Body of pancreas (tissue), 4 donors: Measurements from ENCODE around the gene CEMIP2. TPM values are rescaled to one million over a fixed set of nuclear protein-coding genes. Genes with fewer than 3 reads are reported as not detected.
A peak's percentile ranks its signal among the peaks of the same experiment; 100 is the strongest.

Experiments used
- ATAC-seq: fragments of 150-250 bp; one replicate; pipeline ENCODE4 v1.9.1; 2016
- DNase-seq, 4 donors: peaks; one replicate each; pipeline ENCODE4 v3.0.0-alpha.2; 2019
- H3K27ac ChIP-seq, 4 donors: fragments of 200-600 bp; sonication (generic); 1 replicate in 3 of 4; 2 replicates in 1 of 4; pipeline versions ENCODE4 v1.5.1 to v1.6.1; 2016 to 2019; ENCODE audit warnings: mild to moderate bottlenecking in 1 of 4, mixed read lengths in 1 of 4, moderate library complexity in 1 of 4
- H3K27me3 ChIP-seq, 2 donors: fragments of 200-600 bp; sonication (generic); one replicate each; pipeline ENCODE4 v1.6.0; 2016; ENCODE audit warnings: mild to moderate bottlenecking in 1 of 2
- H3K36me3 ChIP-seq, 2 donors: fragments of 200-600 bp; sonication (generic); replicated peaks in 1 of 2; 2 replicates each; pipeline ENCODE4 v1.5.1; 2016; ENCODE audit warnings: low read depth in 2 of 2; ENCODE audit not compliant: insufficient read depth in 1 of 2
- H3K4me1 ChIP-seq: fragments of 200-600 bp; sonication (generic); one replicate; pipeline ENCODE4 v1.6.0; 2016
- H3K4me3 ChIP-seq, 2 donors: fragments of 200-600 bp; sonication (generic); 1 replicate in 1 of 2; 2 replicates in 1 of 2; pipeline ENCODE4 v1.5.1; 2016 to 2019
- H3K9me3 ChIP-seq, 3 donors: fragments of 200-600 bp; sonication (generic); 1 replicate in 2 of 3; 2 replicates in 1 of 3; pipeline ENCODE4 v1.5.1; 2016
- CTCF ChIP-seq, 7 experiments: fragments of 450-650 bp in 4 of 7; fragments of 200-600 bp in 3 of 7; sonication (generic) in 3 of 7; IDR thresholded peaks; one replicate each; pipeline ENCODE4 v1.5.1; 2016 to 2019; ENCODE audit warnings: antibody characterized with exemption in 7 of 7
- POLR2A ChIP-seq, 3 donors: fragments of 450-650 bp; IDR thresholded peaks; one replicate each; pipeline ENCODE4 v1.6.1; 2016; ENCODE audit warnings: antibody characterized with exemption in 3 of 3, mild to moderate bottlenecking in 2 of 3
- WGBS, 2 donors: methylation state at CpG; one replicate each; pipeline ENCODE4 v1.1.5; 2017; 5-methylcytosine and 5-hydroxymethylcytosine counted together
- intact Hi-C: fragments of 100-400 bp; cut with DNase I; formaldehyde crosslinking; loops from one replicate; pipeline ENCODE4 v1.15.1; 2023
- total RNA-seq, 2 donors: library from RNA; depleted of rRNA; stranded (reverse); fragments of >200 nt; gene quantifications; one replicate each; pipeline ENCODE4 v1.1.0, GENCODE V29; 2016

The CEMIP2 gene
- total RNA-seq, 2 donors from 2014 or later = 28.3 to 33.0 TPM

- ATAC-seq = no peak
Observed at GRCh38 chr9:71637926-71638325, 130.4 kb downstream of the CEMIP2 start.

GRCh38 chr9:71637375-71637774, 130.9 kb downstream of the CEMIP2 start:
- Histone ChIP-seq H3K27me3 (no peaks in the 10 kb centered on the region), H3K4me1 (no peaks in the 10 kb centered on the region), H3K9me3 (no peaks in the 10 kb centered on the region), H3K4me3 (no peak overlapping the region), H3K36me3 (no peaks in the 10 kb centered on the region), H3K27ac (no peak overlapping the region)
- WGBS, 2 donors = 21 to 39% methylated on average over 1 of the region's 1 CpG
- intact Hi-C loops = no loop called here
- TF ChIP-seq CTCF (IDR thresholded peaks at IDR 0.05) (no peak), POLR2A (IDR thresholded peaks at IDR 0.05) (no peak)
- DNase-seq (no peak), ATAC-seq (no peak)

More at GRCh38 chr9:71637926-71638325, 130.4 kb downstream of the CEMIP2 start:
- 47 to 53% methylated on average over 5 of the region's 5 CpGs for WGBS, 2 donors
- intact Hi-C loops = no loop called here
- H3K27me3 ChIP-seq = no peaks in the 10 kb centered on the region
- H3K9me3 ChIP-seq = no peaks in the 10 kb centered on the region
- DNase-seq = no peak
- no peaks in the 10 kb centered on the region for H3K36me3 ChIP-seq
- H3K4me3 ChIP-seq = no peak overlapping the region
- TF ChIP-seq POLR2A (IDR thresholded peaks at IDR 0.05) (no peak), CTCF (IDR thresholded peaks at IDR 0.05) (no peak)
- H3K27ac ChIP-seq = peak overlapping the region in 1 of 4 donors; percentile 18
- no peaks in the 10 kb centered on the region for H3K4me1 ChIP-seq

GRCh38 chr9:71636143-71636839, 132.0 kb downstream of the CEMIP2 start:
- DNase-seq = no peak
- TF ChIP-seq CTCF (IDR thresholded peaks at IDR 0.05) (no peak), POLR2A (IDR thresholded peaks at IDR 0.05) (no peak)
- no peak overlapping the region for H3K4me3 ChIP-seq
- no peak overlapping the region for H3K27ac ChIP-seq
- H3K9me3 ChIP-seq = no peaks in the 10 kb centered on the region
- H3K27me3 ChIP-seq = no peaks in the 10 kb centered on the region
- no peaks in the 10 kb centered on the region for H3K36me3 ChIP-seq
- no peaks in the 10 kb centered on the region for H3K4me1 ChIP-seq
- ATAC-seq = no peak
- WGBS, 2 donors = 75 to 82% methylated on average over 5 of the region's 5 CpGs
- intact Hi-C loops = no loop called here

GRCh38 chr9:71634752-71635151, 133.6 kb downstream of the CEMIP2 start:
- 58 to 77% methylated on average over 4 of the region's 4 CpGs for WGBS, 2 donors
- no peak overlapping the region for H3K27ac ChIP-seq
- no peaks in the 10 kb centered on the region for H3K27me3 ChIP-seq
- no peaks in the 10 kb centered on the region for H3K9me3 ChIP-seq
- TF ChIP-seq POLR2A (IDR thresholded peaks at IDR 0.05) (no peak), CTCF (IDR thresholded peaks at IDR 0.05) (no peak)
- no peaks in the 10 kb centered on the region for H3K4me1 ChIP-seq
- intact Hi-C loops = no loop called here
- H3K4me3 ChIP-seq = no peak overlapping the region
- no peaks in the 10 kb centered on the region for H3K36me3 ChIP-seq
- DNase-seq (no peak), ATAC-seq (no peak)

Other genes with a start within 250 kb of the CEMIP2 start
- 1 to 10 TPM; 6.0 to 9.6 TPM for gene ABHD17B, start 142.7 kb upstream of the CEMIP2 start, total RNA-seq
- 1 to 10 TPM; 6.0 to 6.6 TPM for gene C9orf85, start 143.1 kb upstream of the CEMIP2 start, total RNA-seq